Chondrocyte (in vitro differentiated cells): ENCODE data around the gene INSC. TPM values are rescaled to one million over a fixed set of nuclear protein-coding genes. Genes with fewer than 3 reads are reported as not detected.
A peak's percentile ranks its signal among the peaks of the same experiment; 100 is the strongest.
"Not testable (repeated sequence)": the region's sequence is repeated elsewhere in the genome, so short reads cannot be mapped to it uniquely, and the experiment has no call there.

ENCODE experiments used
- DNase-seq: peaks from one replicate; pipeline ENCODE4 v3.0.0; 2021; ENCODE audit warnings: mixed read lengths, low spot score
- H3K27ac Mint-ChIP-seq: one replicate; pipeline ENCODE4 v1.8.0; 2021; ENCODE audit warnings: mild to moderate bottlenecking, moderate library complexity, mixed read lengths; ENCODE audit not compliant: unreplicated experiment
- H3K27me3 Mint-ChIP-seq: 2 replicates; pipeline ENCODE4 v1.8.0; 2021; ENCODE audit warnings: low read depth, mixed read lengths
- H3K36me3 Mint-ChIP-seq: 2 replicates; pipeline ENCODE4 v1.8.0; 2021; ENCODE audit warnings: low read depth, mixed read lengths
- H3K4me1 Mint-ChIP-seq: 2 replicates; pipeline ENCODE4 v1.8.0; 2021; ENCODE audit warnings: low read depth, mild to moderate bottlenecking, mixed read lengths
- H3K4me3 Mint-ChIP-seq: one replicate; pipeline ENCODE4 v1.8.0; 2021; ENCODE audit warnings: mild to moderate bottlenecking, moderate library complexity, mixed read lengths; ENCODE audit not compliant: unreplicated experiment
- H3K9me3 Mint-ChIP-seq: 2 replicates; pipeline ENCODE4 v1.8.0; 2021; ENCODE audit warnings: low read depth, mixed read lengths
- CTCF ChIP-seq: fragments of 200-600 bp; sonication (generic); IDR thresholded peaks from 2 replicates; pipeline ENCODE4 v1.5.0; 2021; ENCODE audit warnings: antibody characterized with exemption, mild to moderate bottlenecking, moderate library complexity
- long read RNA-seq: library from polyadenylated mRNA; stranded (forward); transcript quantifications from one replicate; pipeline ENCODE4 v2.0.0, GENCODE V29; 2021
- total RNA-seq: library from RNA; stranded (reverse); gene quantifications from 3 replicates; pipeline ENCODE4 v1.2.1, GENCODE V29; 2021

The INSC gene, protein sequence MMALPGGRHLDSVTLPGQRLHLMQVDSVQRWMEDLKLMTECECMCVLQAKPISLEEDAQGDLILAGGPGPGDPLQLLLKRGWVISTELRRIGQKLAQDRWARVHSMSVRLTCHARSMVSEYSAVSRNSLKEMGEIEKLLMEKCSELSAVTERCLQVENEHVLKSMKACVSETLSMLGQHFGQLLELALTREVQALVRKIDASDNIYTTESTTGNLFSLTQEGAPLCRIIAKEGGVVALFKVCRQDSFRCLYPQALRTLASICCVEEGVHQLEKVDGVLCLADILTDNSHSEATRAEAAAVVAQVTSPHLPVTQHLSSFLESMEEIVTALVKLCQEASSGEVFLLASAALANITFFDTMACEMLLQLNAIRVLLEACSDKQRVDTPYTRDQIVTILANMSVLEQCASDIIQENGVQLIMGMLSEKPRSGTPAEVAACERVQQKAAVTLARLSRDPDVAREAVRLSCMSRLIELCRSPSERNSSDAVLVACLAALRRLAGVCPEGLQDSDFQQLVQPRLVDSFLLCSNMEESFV
- not detected in 3 replicates for total RNA-seq
- long read RNA-seq, result 0 reads

DNA sequence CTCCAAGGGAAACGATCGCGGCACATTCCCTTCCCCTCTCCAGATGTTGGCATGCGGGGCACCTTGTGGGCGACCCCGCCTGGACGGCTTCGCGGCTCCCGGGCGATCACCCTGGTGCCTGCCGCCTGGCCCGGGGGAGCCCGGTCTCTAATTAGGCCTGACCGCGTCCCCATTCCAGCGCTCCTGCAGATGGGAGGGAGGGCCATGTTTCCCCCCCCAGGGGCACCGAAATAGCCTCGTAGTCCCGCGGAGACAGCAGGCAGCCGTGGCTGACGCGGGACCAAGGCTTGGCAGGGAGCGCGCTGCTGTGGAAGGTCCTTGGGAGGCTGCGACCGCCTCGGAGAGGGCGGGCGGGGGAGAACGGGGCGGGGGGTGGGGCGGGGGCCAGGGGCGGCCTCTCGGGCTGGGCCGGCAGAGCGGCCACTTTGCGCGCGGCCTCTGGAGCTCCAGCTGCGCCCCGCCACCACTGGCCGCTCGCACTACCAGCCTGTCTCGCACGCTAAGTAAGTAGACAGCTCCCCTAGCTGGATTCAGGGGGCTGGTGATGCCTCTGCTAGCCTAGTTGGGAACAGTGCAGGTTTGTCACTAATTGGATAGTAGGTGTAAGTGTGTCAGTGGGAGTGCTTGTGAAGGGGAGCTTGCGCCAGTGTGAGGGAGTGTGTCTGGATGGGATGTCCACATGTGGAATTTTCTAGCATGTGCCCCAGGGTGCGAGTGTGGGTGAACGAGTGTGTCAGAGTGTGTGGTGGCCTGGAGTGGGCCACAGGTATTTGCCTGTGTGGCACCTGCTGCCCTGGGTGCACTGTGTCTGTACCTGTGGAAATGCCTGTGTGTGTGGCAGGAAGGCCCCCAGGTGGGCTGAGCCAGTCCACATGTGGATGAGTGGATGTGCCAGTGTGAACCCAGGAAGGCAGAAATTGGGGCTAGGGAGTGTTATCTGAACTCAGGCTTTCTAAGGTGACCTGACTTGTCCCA lies at the start of gene INSC:
TSS of gene INSC (plus strand) at position 423 of the 975 bp plus-strand sequence. CDS start 34,252 bp downstream, outside the sequence.
- H3K9me3 Mint-ChIP-seq, result no peaks in the 10 kb centered on the region
- H3K4me3 Mint-ChIP-seq, result peak within 1 kb of the TSS; percentile 57
- no peak for TF ChIP-seq CTCF
- peaks cover 23% of the 10 kb centered on the region for H3K27me3 Mint-ChIP-seq
- no peaks in the 10 kb centered on the region for H3K36me3 Mint-ChIP-seq
- DNase-seq, result no peak
- H3K4me1 Mint-ChIP-seq, result peaks cover 4% of the 10 kb centered on the region
- no peak within 1 kb of the TSS for H3K27ac Mint-ChIP-seq

GRCh38 chr11:15069751-15070150 lies 45.0 kb upstream of the INSC start:
- DNase-seq, H3K4me3 Mint-ChIP-seq, H3K4me1 Mint-ChIP-seq, H3K36me3 Mint-ChIP-seq, H3K27ac Mint-ChIP-seq: not testable (repeated sequence)
- H3K27me3 Mint-ChIP-seq, result peaks cover 10% of the 10 kb centered on the region
- peaks cover 21% of the 10 kb centered on the region for H3K9me3 Mint-ChIP-seq

- H3K27me3 Mint-ChIP-seq, result peaks cover 9% of the 10 kb centered on the region
- no peak for DNase-seq
- no peak overlapping the region for H3K4me3 Mint-ChIP-seq
- no peaks in the 10 kb centered on the region for H3K4me1 Mint-ChIP-seq
- no peak for TF ChIP-seq CTCF
- H3K9me3 Mint-ChIP-seq, result peaks cover 21% of the 10 kb centered on the region
- no peak overlapping the region for H3K27ac Mint-ChIP-seq
- peaks cover 1% of the 10 kb centered on the region for H3K36me3 Mint-ChIP-seq
These were observed 43.0 kb upstream of the INSC start for GRCh38 chr11:15071556-15072255.

GRCh38 chr11:15072551-15073143 lies 42.1 kb upstream of the INSC start:
- peaks cover 17% of the 10 kb centered on the region for H3K27me3 Mint-ChIP-seq
- peaks cover 21% of the 10 kb centered on the region for H3K9me3 Mint-ChIP-seq
- H3K4me1 Mint-ChIP-seq, result no peaks in the 10 kb centered on the region
- H3K27ac Mint-ChIP-seq, result no peak overlapping the region
- no peak for DNase-seq
- H3K4me3 Mint-ChIP-seq, result no peak overlapping the region
- H3K36me3 Mint-ChIP-seq, result peaks cover 1% of the 10 kb centered on the region
- no peak for TF ChIP-seq CTCF
